Measurements from ENCODE around the gene GBP3. TPM values are rescaled to one million over a fixed set of nuclear protein-coding genes. Genes with fewer than 3 reads are reported as not detected.
"Not testable (repeated sequence)": the region's sequence is repeated elsewhere in the genome, so short reads cannot be mapped to it uniquely, and the experiment has no call there.

The GBP3 gene
- total and polyA plus RNA-seq, 4 donors, result 2.0 to 8.8 (median 4.4) TPM

GRCh38 chr1:89037186-89037585 lies 14.5 kb upstream of the GBP3 start:
- H3K9me3 ChIP-seq (ENCODE audit: control insufficient read depth in 4 of 4, low read length in 3 of 4), result no peaks in the 10 kb centered on the region
- no peak overlapping the region for H3K4me3 ChIP-seq (ENCODE audit: low read depth in 1 of 3, low read length in 3 of 3)
- H3K36me3 ChIP-seq (ENCODE audit: control insufficient read depth in 4 of 4, insufficient read depth in 3 of 4, low read depth in 1 of 4, low read length in 3 of 4), result no peaks in the 10 kb centered on the region
- DNase-seq (ENCODE audit: low spot score), result no peak
- H3K4me1 ChIP-seq (ENCODE audit: control insufficient read depth in 4 of 4, insufficient read depth in 4 of 4, low read length in 3 of 4), result no peaks in the 10 kb centered on the region
- 87% methylated on average over 1 of the region's 1 CpG for WGBS
- TF ChIP-seq EGR1 (IDR thresholded peaks at IDR 0.05; ENCODE audit: low read depth in 2 of 2) (no peak), TAF1 (conservative IDR thresholded peaks at IDR 0.05) (no peak), ZBTB33 (IDR thresholded peaks at IDR 0.05) (no peak), ATF3 (IDR thresholded peaks at IDR 0.05) (no peak), JUND (IDR thresholded peaks at IDR 0.05) (no peak), GABPA (IDR thresholded peaks at IDR 0.05 in 1 of 2, conservative IDR thresholded peaks at IDR 0.05 in 1 of 2) (no peak), FOXA2 (IDR thresholded peaks at IDR 0.05) (no peak)
- no peak overlapping the region for H3K27ac ChIP-seq (ENCODE audit: low read depth in 1 of 2, low read length in 2 of 2)
- H3K9ac ChIP-seq (ENCODE audit: low read depth in 1 of 2, low read length in 2 of 2), result no peak overlapping the region
- no peaks in the 10 kb centered on the region for H3K27me3 ChIP-seq (ENCODE audit: control insufficient read depth in 4 of 4, insufficient read depth in 4 of 4, low read length in 3 of 4)

GRCh38 chr1:89035080-89035479 lies 12.4 kb upstream of the GBP3 start:
- DNase-seq (ENCODE audit: low spot score), result no peak
- H3K9me3 ChIP-seq (ENCODE audit: control insufficient read depth in 4 of 4, low read length in 3 of 4), result no peaks in the 10 kb centered on the region

GRCh38 chr1:89034004-89034403 lies 11.3 kb upstream of the GBP3 start:
- DNase-seq (ENCODE audit: low spot score); H3K9ac ChIP-seq (ENCODE audit: low read depth in 1 of 2, low read length in 2 of 2); H3K9me3 ChIP-seq (ENCODE audit: control insufficient read depth in 4 of 4, low read length in 3 of 4); H3K27ac ChIP-seq (ENCODE audit: low read depth in 1 of 2, low read length in 2 of 2); H3K36me3 ChIP-seq (ENCODE audit: control insufficient read depth in 4 of 4, insufficient read depth in 3 of 4, low read depth in 1 of 4, low read length in 3 of 4); H3K4me1 ChIP-seq (ENCODE audit: control insufficient read depth in 4 of 4, insufficient read depth in 4 of 4, low read length in 3 of 4); H3K27me3 ChIP-seq (ENCODE audit: control insufficient read depth in 4 of 4, insufficient read depth in 4 of 4, low read length in 3 of 4); H3K4me3 ChIP-seq (ENCODE audit: low read depth in 1 of 3, low read length in 3 of 3): not testable (repeated sequence)
- 91% methylated on average over 5 of the region's 5 CpGs for WGBS

More at GRCh38 chr1:89035080-89035479, 12.4 kb upstream of the GBP3 start:
- H3K36me3 ChIP-seq (ENCODE audit: control insufficient read depth in 4 of 4, insufficient read depth in 3 of 4, low read depth in 1 of 4, low read length in 3 of 4), result no peaks in the 10 kb centered on the region
- no peaks in the 10 kb centered on the region for H3K27me3 ChIP-seq (ENCODE audit: control insufficient read depth in 4 of 4, insufficient read depth in 4 of 4, low read length in 3 of 4)
- no peaks in the 10 kb centered on the region for H3K4me1 ChIP-seq (ENCODE audit: control insufficient read depth in 4 of 4, insufficient read depth in 4 of 4, low read length in 3 of 4)
- 90% methylated on average over 1 of the region's 1 CpG for WGBS
- H3K4me3 ChIP-seq (ENCODE audit: low read depth in 1 of 3, low read length in 3 of 3), result no peak overlapping the region
- no peak for TF ChIP-seq TAF1 (conservative IDR thresholded peaks at IDR 0.05)
- TF ChIP-seq ATF3 (IDR thresholded peaks at IDR 0.05), result no peak
- TF ChIP-seq HNF4G (IDR thresholded peaks at IDR 0.05), result no peak
- no peak for TF ChIP-seq JUND (IDR thresholded peaks at IDR 0.05)
- no peak for TF ChIP-seq HNF4A (conservative IDR thresholded peaks at IDR 0.05)
- no peak for TF ChIP-seq MAX (IDR thresholded peaks at IDR 0.05)
- TF ChIP-seq YY1 (IDR thresholded peaks at IDR 0.05), result no peak
- no peak for TF ChIP-seq EGR1 (IDR thresholded peaks at IDR 0.05; ENCODE audit: low read depth in 2 of 2)
- no peak for TF ChIP-seq FOXA2 (IDR thresholded peaks at IDR 0.05)
- no peak for TF ChIP-seq RAD21 (IDR thresholded peaks at IDR 0.05)
- H3K9ac ChIP-seq (ENCODE audit: low read depth in 1 of 2, low read length in 2 of 2), result no peak overlapping the region
- no peak overlapping the region for H3K27ac ChIP-seq (ENCODE audit: low read depth in 1 of 2, low read length in 2 of 2)

- H3K9me3 ChIP-seq (ENCODE audit: control insufficient read depth in 4 of 4, low read length in 3 of 4); DNase-seq (ENCODE audit: low spot score); H3K9ac ChIP-seq (ENCODE audit: low read depth in 1 of 2, low read length in 2 of 2); H3K27ac ChIP-seq (ENCODE audit: low read depth in 1 of 2, low read length in 2 of 2); H3K36me3 ChIP-seq (ENCODE audit: control insufficient read depth in 4 of 4, insufficient read depth in 3 of 4, low read depth in 1 of 4, low read length in 3 of 4); H3K4me3 ChIP-seq (ENCODE audit: low read depth in 1 of 3, low read length in 3 of 3); H3K27me3 ChIP-seq (ENCODE audit: control insufficient read depth in 4 of 4, insufficient read depth in 4 of 4, low read length in 3 of 4); H3K4me1 ChIP-seq (ENCODE audit: control insufficient read depth in 4 of 4, insufficient read depth in 4 of 4, low read length in 3 of 4): not testable (repeated sequence)
- 91% methylated on average over 2 of the region's 2 CpGs for WGBS
Measured at GRCh38 chr1:89029051-89029450, 6.4 kb upstream of the GBP3 start.
